Breast epithelium (tissue), 4 donors: ENCODE measurements around the gene NR2F1-AS1. TPM values are rescaled to one million over a fixed set of nuclear protein-coding genes. Genes with fewer than 3 reads are reported as not detected.

Source experiments
- DNase-seq, 2 donors: peaks; one replicate each; pipeline ENCODE4 v3.0.0-alpha.2; 2019; ENCODE audit warnings: low spot score in 2 of 2
- H3K27ac ChIP-seq, 2 donors: fragments of 200-600 bp; sonication (generic) in 1 of 2; one replicate each; pipeline ENCODE4 v1.5.1; 2016 to 2019; ENCODE audit warnings: mild to moderate bottlenecking in 1 of 2
- H3K27me3 ChIP-seq, 2 donors: fragments of 200-600 bp; sonication (generic) in 1 of 2; one replicate each; pipeline versions ENCODE4 v1.5.1 to v1.6.0; 2017 to 2019; ENCODE audit warnings: control low read depth in 1 of 2, mild to moderate bottlenecking in 1 of 2
- H3K36me3 ChIP-seq: fragments of 200-600 bp; one replicate; pipeline ENCODE4 v1.5.1; 2019
- H3K4me1 ChIP-seq, 2 donors: fragments of 200-600 bp; sonication (generic); one replicate each; pipeline ENCODE4 v1.5.1; 2016 to 2019; ENCODE audit warnings: control low read depth in 1 of 2
- H3K4me3 ChIP-seq, 3 donors: fragments of 200-600 bp; sonication (generic); 1 replicate in 2 of 3; 2 replicates in 1 of 3; pipeline ENCODE4 v1.5.1; 2016 to 2019; ENCODE audit warnings: mild to moderate bottlenecking in 3 of 3, moderate library complexity in 2 of 3
- H3K9me3 ChIP-seq, 2 donors: fragments of 200-600 bp; sonication (generic) in 1 of 2; one replicate each; pipeline ENCODE4 v1.5.1; 2016 to 2019; ENCODE audit warnings: control low read depth in 1 of 2
- POLR2A ChIP-seq: fragments of 450-650 bp; IDR thresholded peaks from one replicate; pipeline ENCODE4 v1.6.1; 2016; ENCODE audit warnings: antibody characterized with exemption, mild to moderate bottlenecking, moderate library complexity
- POLR2AphosphoS5 ChIP-seq, 3 donors: sonication (generic); formaldehyde crosslinking; IDR thresholded peaks; one replicate each; pipeline ENCODE4 v1.6.1; 2017; ENCODE audit warnings: antibody characterized with exemption in 3 of 3
- intact Hi-C: fragments of 100-400 bp; cut with DNase I; formaldehyde crosslinking; loops from one replicate; pipeline ENCODE4 v1.15.1; 2023; ENCODE audit warnings: low total_unique reads
- total RNA-seq, 3 donors: library from RNA; depleted of rRNA; stranded (reverse); fragments of >200 nt; gene quantifications; one replicate each; pipeline ENCODE4 v1.1.0, GENCODE V29; 2016
- TF ChIP-seq, protein P1 (sequence below), 3 donors: fragments of 450-650 bp; IDR thresholded peaks; one replicate each; pipeline ENCODE4 v1.5.1; 2016 to 2017; ENCODE audit warnings: antibody characterized with exemption in 3 of 3, mild to moderate bottlenecking in 3 of 3, moderate library complexity in 3 of 3

Gene NR2F1-AS1
- total RNA-seq, 3 donors from 2014 or later: 7.0 to 17.4 (median 15.2) TPM

DNA sequence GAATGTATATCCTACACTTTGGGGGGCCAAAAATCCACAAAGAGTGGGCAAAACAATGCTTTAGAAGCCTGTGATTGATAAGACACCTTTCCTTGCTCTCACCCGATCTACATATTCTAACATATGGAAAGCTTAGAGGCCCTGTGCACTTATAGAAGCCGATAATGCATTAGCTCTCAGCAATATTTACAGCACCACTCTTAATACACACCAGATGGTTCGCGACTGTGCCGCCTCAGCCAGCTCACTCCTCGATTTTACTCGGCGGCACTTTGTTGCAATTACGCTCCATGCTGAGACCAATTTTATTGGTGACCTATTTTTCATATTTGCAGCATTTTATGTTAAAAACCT lies 20.8 kb upstream of the NR2F1-AS1 start:
- Histone ChIP-seq H3K36me3 (no peaks in the 10 kb centered on the region), H3K4me1 (no peaks in the 10 kb centered on the region), H3K27ac (no peak overlapping the region), H3K4me3 (no peak overlapping the region), H3K9me3 (no peaks in the 10 kb centered on the region), H3K27me3 (peaks cover 0 to 91% of the 10 kb centered on the region in 2 donors)
- DNase-seq: no peak
- intact Hi-C loops: no loop called here
- TF ChIP-seq POLR2AphosphoS5 (IDR thresholded peaks at IDR 0.05): no peak
- TF ChIP-seq, protein P1, sequence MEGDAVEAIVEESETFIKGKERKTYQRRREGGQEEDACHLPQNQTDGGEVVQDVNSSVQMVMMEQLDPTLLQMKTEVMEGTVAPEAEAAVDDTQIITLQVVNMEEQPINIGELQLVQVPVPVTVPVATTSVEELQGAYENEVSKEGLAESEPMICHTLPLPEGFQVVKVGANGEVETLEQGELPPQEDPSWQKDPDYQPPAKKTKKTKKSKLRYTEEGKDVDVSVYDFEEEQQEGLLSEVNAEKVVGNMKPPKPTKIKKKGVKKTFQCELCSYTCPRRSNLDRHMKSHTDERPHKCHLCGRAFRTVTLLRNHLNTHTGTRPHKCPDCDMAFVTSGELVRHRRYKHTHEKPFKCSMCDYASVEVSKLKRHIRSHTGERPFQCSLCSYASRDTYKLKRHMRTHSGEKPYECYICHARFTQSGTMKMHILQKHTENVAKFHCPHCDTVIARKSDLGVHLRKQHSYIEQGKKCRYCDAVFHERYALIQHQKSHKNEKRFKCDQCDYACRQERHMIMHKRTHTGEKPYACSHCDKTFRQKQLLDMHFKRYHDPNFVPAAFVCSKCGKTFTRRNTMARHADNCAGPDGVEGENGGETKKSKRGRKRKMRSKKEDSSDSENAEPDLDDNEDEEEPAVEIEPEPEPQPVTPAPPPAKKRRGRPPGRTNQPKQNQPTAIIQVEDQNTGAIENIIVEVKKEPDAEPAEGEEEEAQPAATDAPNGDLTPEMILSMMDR (IDR thresholded peaks at IDR 0.05): no peak
- TF ChIP-seq POLR2A: no peak

GRCh38 chr5:93601071-93601801 lies 20.2 kb upstream of the NR2F1-AS1 start:
- no peak for DNase-seq
- peak overlapping the region in 1 of 2 donors; percentile 5 for H3K27ac ChIP-seq

DNA sequence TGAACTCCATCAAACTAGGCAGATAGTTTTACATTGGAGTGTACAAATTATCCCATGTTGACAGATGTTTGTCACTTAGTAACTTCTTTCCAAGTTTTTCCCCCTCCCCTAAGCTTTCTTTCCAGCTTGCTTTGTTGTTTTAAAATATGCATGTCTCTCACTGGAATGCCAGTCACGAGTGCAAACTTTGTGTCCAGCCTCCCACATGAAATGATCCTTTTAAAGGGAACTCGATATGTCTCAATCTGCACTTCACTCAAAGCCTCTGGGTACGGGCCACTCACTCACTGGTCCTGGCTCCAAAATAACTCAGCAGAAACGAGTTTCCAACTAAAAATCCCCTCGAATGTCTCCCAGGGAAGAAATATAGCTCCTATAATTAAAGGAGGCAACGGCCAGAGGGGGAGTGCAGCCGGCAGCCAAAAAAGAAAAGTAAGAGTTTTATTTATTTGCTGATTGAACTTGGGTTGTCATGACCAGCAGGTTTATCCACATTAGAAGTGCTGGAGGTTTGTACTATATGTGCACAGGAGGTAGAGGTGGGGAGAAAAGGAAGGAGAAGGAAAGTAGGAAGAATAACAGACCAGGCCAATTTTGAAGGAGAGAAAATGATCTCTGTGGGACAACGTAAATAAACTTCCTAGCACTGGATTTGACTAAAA lies 19.5 kb upstream of the NR2F1-AS1 start:
- Histone ChIP-seq H3K36me3 (no peaks in the 10 kb centered on the region), H3K27ac (peak overlapping the region; percentile 5 to 10), H3K27me3 (peaks cover 0 to 92% of the 10 kb centered on the region in 2 donors), H3K9me3 (no peaks in the 10 kb centered on the region), H3K4me1 (no peaks in the 10 kb centered on the region), H3K4me3 (no peak overlapping the region)
- intact Hi-C loops: no loop called here
- TF ChIP-seq, protein P1 (IDR thresholded peaks at IDR 0.05): no peak
- TF ChIP-seq POLR2A (no peak), POLR2AphosphoS5 (IDR thresholded peaks at IDR 0.05) (no peak)
- no peak for DNase-seq

More at GRCh38 chr5:93601071-93601801, 20.2 kb upstream of the NR2F1-AS1 start:
- peaks cover 0 to 93% of the 10 kb centered on the region in 2 donors for H3K27me3 ChIP-seq
- no peaks in the 10 kb centered on the region for H3K4me1 ChIP-seq
- TF ChIP-seq, protein P1 (IDR thresholded peaks at IDR 0.05): no peak
- no peak for TF ChIP-seq POLR2A
- no peak for TF ChIP-seq POLR2AphosphoS5 (IDR thresholded peaks at IDR 0.05)
- no peaks in the 10 kb centered on the region for H3K36me3 ChIP-seq
- intact Hi-C loops: no loop called here
- no peaks in the 10 kb centered on the region for H3K9me3 ChIP-seq
- no peak overlapping the region for H3K4me3 ChIP-seq

GRCh38 chr5:93599399-93600120 lies 18.5 kb upstream of the NR2F1-AS1 start:
- Histone ChIP-seq H3K4me1 (no peaks in the 10 kb centered on the region), H3K27me3 (peaks cover 0 to 92% of the 10 kb centered on the region in 2 donors), H3K27ac (peak overlapping the region in 1 of 2 donors; percentile 44), H3K4me3 (peak overlapping the region in 1 of 3 donors; percentile 17), H3K9me3 (no peaks in the 10 kb centered on the region), H3K36me3 (no peaks in the 10 kb centered on the region)
- intact Hi-C loops: no loop called here
- no peak for TF ChIP-seq POLR2AphosphoS5 (IDR thresholded peaks at IDR 0.05)
- no peak for TF ChIP-seq POLR2A
- DNase-seq: no peak

DNA sequence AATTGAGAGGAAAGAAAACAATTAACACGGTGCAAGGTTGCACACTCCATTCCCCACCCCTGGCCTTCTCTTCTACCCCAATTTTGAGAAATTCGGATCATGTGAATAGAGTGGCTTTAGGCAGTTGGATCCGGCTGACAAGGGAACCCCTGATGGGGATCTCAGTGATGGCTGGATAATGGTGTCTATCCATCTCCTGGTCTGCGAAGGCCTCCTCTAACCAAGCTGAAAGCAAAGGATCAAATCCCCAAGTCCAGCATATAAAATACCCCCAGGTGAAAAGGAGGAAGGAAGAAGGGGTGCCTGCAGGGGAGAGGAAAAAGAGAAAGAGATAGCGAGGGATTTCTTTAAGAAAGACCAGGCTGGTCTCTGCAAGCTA lies 18.0 kb upstream of the NR2F1-AS1 start:
- H3K4me3 ChIP-seq: peak overlapping the region in 1 of 3 donors; percentile 17
- no peaks in the 10 kb centered on the region for H3K4me1 ChIP-seq
- no peaks in the 10 kb centered on the region for H3K9me3 ChIP-seq
- H3K36me3 ChIP-seq: no peaks in the 10 kb centered on the region
- peaks cover 0 to 91% of the 10 kb centered on the region in 2 donors for H3K27me3 ChIP-seq
- TF ChIP-seq POLR2AphosphoS5 (IDR thresholded peaks at IDR 0.05) (no peak), POLR2A (no peak)
- TF ChIP-seq, protein P1 (IDR thresholded peaks at IDR 0.05): no peak
- intact Hi-C loops: no loop called here
- H3K27ac ChIP-seq: peak overlapping the region in 1 of 2 donors; percentile 44
- DNase-seq: no peak
